ENCODE data around the gene TOMT. TPM values are rescaled to one million over a fixed set of nuclear protein-coding genes. Genes with fewer than 3 reads are reported as not detected.

The TOMT gene
- total RNA-seq, 2 experiments from 2014 or later: not detected

GRCh38 chr11:72157131-72157530 is 51.4 kb downstream of the TOMT start:
- Mint-ChIP-seq H3K36me3 (no peaks in the 10 kb centered on the region), H3K4me1 (no peaks in the 10 kb centered on the region)

More at GRCh38 chr11:72157131-72157530, 51.4 kb downstream of the TOMT start:
- H3K27me3 Mint-ChIP-seq: peaks cover 7% of the 10 kb centered on the region
- no peak for DNase-seq
- no peaks in the 10 kb centered on the region for H3K9me3 Mint-ChIP-seq
- no peak overlapping the region for H3K27ac Mint-ChIP-seq
- H3K4me3 Mint-ChIP-seq: no peak overlapping the region

Other genes with a start within 250 kb of the TOMT start
- not detected for gene DEFB131B, start 227.5 kb upstream of the TOMT start, total RNA-seq
- gene XNDC1N, start 177.3 kb upstream of the TOMT start, total RNA-seq: 10 to 100 TPM; 10.8 to 12.4 TPM
- 10 to 100 TPM; 28.3 to 30.7 TPM for gene RNF121, start 176.9 kb upstream of the TOMT start, total RNA-seq
- gene IL18BP, start 107.0 kb upstream of the TOMT start, total RNA-seq: 1 to 10 TPM; 6.9 to 7.4 TPM
- 100 to 1,000 TPM; 120 to 121 TPM for gene NUMA1, start 25.4 kb upstream of the TOMT start, total RNA-seq
- 10 to 100 TPM in 1 of 2 experiments, 1 to 10 TPM in 1; 7.0 to 10.0 TPM for gene LRRC51, start 25.1 kb upstream of the TOMT start, total RNA-seq
- 10 to 100 TPM; 65.5 to 66.2 TPM for gene LAMTOR1, start 2.6 kb upstream of the TOMT start, total RNA-seq
- gene ANAPC15, start 6.8 kb downstream of the TOMT start, total RNA-seq: 10 to 100 TPM; 70.4 to 71.8 TPM
- not detected for gene FOLR3, start 29.8 kb downstream of the TOMT start, total RNA-seq
- gene FOLR1, start 86.2 kb downstream of the TOMT start, total RNA-seq: not detected
- gene FOLR2, start 110.9 kb downstream of the TOMT start, total RNA-seq: not detected
- 10 to 100 TPM; 69.5 to 71.2 TPM for gene INPPL1, start 118.8 kb downstream of the TOMT start, total RNA-seq
- not detected for gene PHOX2A, start 138.3 kb downstream of the TOMT start, total RNA-seq

Data from activated naive CD8-positive, alpha-beta T cell treated with anti-CD3 and anti-CD28 coated beads for 36 hours (primary cell).